Measurements from ENCODE around the gene ADGRG3. TPM values are rescaled to one million over a fixed set of nuclear protein-coding genes. Genes with fewer than 3 reads are reported as not detected.

The ADGRG3 gene
- total RNA-seq, 1 experiment from 2014 or later: 0.46 TPM

- Histone ChIP-seq H3K4ac (ENCODE audit: low read depth, low read length) (no peak overlapping the region), H3K9ac (ENCODE audit: extremely low read depth, insufficient read length, low read length) (no peak overlapping the region), H2BK20ac (ENCODE audit: low read depth, low read length, poor library complexity, severe bottlenecking) (no peak overlapping the region), H2AFZ (ENCODE audit: low read length) (no peak overlapping the region), H3K4me2 (ENCODE audit: insufficient read depth, insufficient read length, low read length) (no peak overlapping the region), H2BK15ac (ENCODE audit: low read depth, low read length) (no peak overlapping the region), H4K20me1 (ENCODE audit: control insufficient read depth, insufficient read depth, insufficient read length) (peaks cover 3% of the 10 kb centered on the region), H3K56ac (ENCODE audit: insufficient read length, low read depth, low read length) (no peak overlapping the region), H4K8ac (replicated peaks; ENCODE audit: insufficient read length, low read depth, low read length) (no peak overlapping the region), H3K27ac (ENCODE audit: insufficient read length, low read depth, low read length) (no peak overlapping the region), H3K79me1 (ENCODE audit: insufficient read depth, low read depth, low read length, poor library complexity, severe bottlenecking) (no peaks in the 10 kb centered on the region), H3K23ac (ENCODE audit: insufficient read length, low read depth, low read length) (no peak overlapping the region), H2AK5ac (ENCODE audit: insufficient read length, low read length) (no peak overlapping the region), H3T11ph (ENCODE audit: low read length) (no peak overlapping the region), H2BK12ac (ENCODE audit: insufficient read length, low read depth, low read length) (no peak overlapping the region), H4K5ac (ENCODE audit: insufficient read length, low read depth, low read length) (no peak overlapping the region), H2BK120ac (ENCODE audit: low read depth, low read length, poor library complexity, severe bottlenecking) (no peak overlapping the region), H3K23me2 (ENCODE audit: insufficient read length, low read depth, low read length, poor library complexity, severe bottlenecking) (peaks cover 1% of the 10 kb centered on the region), H3K27me3 (ENCODE audit: insufficient read depth, low read length) (peaks cover 2% of the 10 kb centered on the region; the same call in 1 of the 2 replicates), H3K79me2 (ENCODE audit: insufficient read depth, low read length) (no peaks in the 10 kb centered on the region), H3K9me3 (ENCODE audit: control insufficient read depth, low read depth, low read length) (no peaks in the 10 kb centered on the region), H4K91ac (ENCODE audit: insufficient read length, low read depth, low read length) (no peak overlapping the region), H3K4me1 (ENCODE audit: insufficient read depth, low read length) (no peaks in the 10 kb centered on the region; the same call in 1 of the 2 replicates), H3K14ac (ENCODE audit: insufficient read depth, low read length) (no peak overlapping the region; the same call in 1 of the 2 replicates), H2BK5ac (ENCODE audit: insufficient read length, low read length) (no peak overlapping the region), H3K18ac (ENCODE audit: insufficient read length, low read depth, low read length) (no peak overlapping the region)
- no peak for TF ChIP-seq CTCF (conservative IDR thresholded peaks at IDR 0.05)
- H3K4me3 Mint-ChIP-seq: no peak overlapping the region
- no peak overlapping the region for H3K27ac Mint-ChIP-seq
- WGBS (ENCODE audit: extremely low coverage, insufficient read length, low lambda C conversion rate): no CpG with 5 or more reads among the region's 11 CpGs
- no peak for DNase-seq
- H3K4me1 Mint-ChIP-seq: peaks cover 23 to 39% of the 10 kb centered on the region in 2 experiments
- H3K27me3 Mint-ChIP-seq (ENCODE audit: low read depth): peaks cover 22% of the 10 kb centered on the region
- H3K36me3 Mint-ChIP-seq (ENCODE audit: insufficient read depth in 1 of 3, low read depth in 3 of 3): no peaks in the 10 kb centered on the region
- H3K9me3 Mint-ChIP-seq: peaks cover 0 to 3% of the 10 kb centered on the region in 2 experiments; a peak in 2 of 5 replicates
Observed at GRCh38 chr16:57633383-57634064, 34.6 kb upstream of the ADGRG3 start.
